Liver (tissue), 9 donors: Measurements from ENCODE around the gene BCL2. TPM values are rescaled to one million over a fixed set of nuclear protein-coding genes. Genes with fewer than 3 reads are reported as not detected.

Source experiments
- DNase-seq: peaks from one replicate; pipeline ENCODE4 v3.0.0-alpha.2; 2017; ENCODE audit warnings: low spot score
- H3K27ac ChIP-seq, 2 donors: one replicate each; pipeline ENCODE4 v1.7.0; 2013; ENCODE audit warnings: inconsistent platforms in 2 of 2, low read length in 2 of 2, control low read depth in 1 of 2, low read depth in 1 of 2, mild to moderate bottlenecking in 1 of 2
- H3K27me3 ChIP-seq, 4 donors: one replicate each; pipeline versions ENCODE4 v1.6.1 to v1.7.0; 2013; ENCODE audit warnings: low read length in 3 of 4, inconsistent platforms in 1 of 4, mild to moderate bottlenecking in 1 of 4, moderate library complexity in 1 of 4; ENCODE audit not compliant: control insufficient read depth in 4 of 4, insufficient read depth in 4 of 4
- H3K36me3 ChIP-seq, 4 donors: one replicate each; pipeline versions ENCODE4 v1.6.1 to v1.7.0; 2013; ENCODE audit warnings: low read length in 3 of 4, mild to moderate bottlenecking in 3 of 4, low read depth in 1 of 4, moderate library complexity in 1 of 4; ENCODE audit not compliant: control insufficient read depth in 4 of 4, insufficient read depth in 3 of 4
- H3K4me1 ChIP-seq, 4 donors: one replicate each; pipeline versions ENCODE4 v1.6.1 to v1.7.0; 2013; ENCODE audit warnings: low read length in 3 of 4, mild to moderate bottlenecking in 3 of 4, moderate library complexity in 1 of 4; ENCODE audit not compliant: control insufficient read depth in 4 of 4, insufficient read depth in 4 of 4
- H3K4me3 ChIP-seq, 3 donors: one replicate each; pipeline versions ENCODE4 v1.6.1 to v1.7.0; 2013; ENCODE audit warnings: low read length in 3 of 3, control low read depth in 1 of 3, low read depth in 1 of 3, mild to moderate bottlenecking in 1 of 3
- H3K9ac ChIP-seq, 2 donors: one replicate each; pipeline ENCODE4 v1.7.0; 2013; ENCODE audit warnings: low read length in 2 of 2, mild to moderate bottlenecking in 2 of 2, moderate library complexity in 2 of 2, control low read depth in 1 of 2, low read depth in 1 of 2
- H3K9me3 ChIP-seq, 4 donors: one replicate each; pipeline versions ENCODE4 v1.6.1 to v1.7.0; 2013; ENCODE audit warnings: low read length in 3 of 4; ENCODE audit not compliant: control insufficient read depth in 4 of 4
- CTCF ChIP-seq: fragments of 150-350 bp; IDR thresholded peaks from 2 replicates; pipeline ENCODE4 v1.5.1; 2017; ENCODE audit warnings: improper control_type of control experiment, low read depth, low read length; ENCODE audit not compliant: missing input control
- EGR1 ChIP-seq, 2 donors: IDR thresholded peaks; 2 replicates each; pipeline ENCODE4 v1.6.1; 2016 to 2018; ENCODE audit warnings: antibody characterized with exemption in 2 of 2, low read depth in 2 of 2
- FOXA1 ChIP-seq: IDR thresholded peaks from 2 replicates; pipeline ENCODE4 v1.6.1; 2016; ENCODE audit warnings: antibody characterized with exemption
- FOXA2 ChIP-seq: IDR thresholded peaks from 2 replicates; pipeline ENCODE4 v1.6.1; 2016; ENCODE audit warnings: antibody characterized with exemption
- GABPA ChIP-seq, 2 donors: IDR thresholded peaks in 1 of 2; conservative IDR thresholded peaks in 1 of 2; 2 replicates each; pipeline ENCODE4 v1.6.1; 2016; ENCODE audit warnings: antibody characterized with exemption in 2 of 2, mild to moderate bottlenecking in 1 of 2, moderate library complexity in 1 of 2
- HNF4A ChIP-seq, 2 donors: conservative IDR thresholded peaks; 2 replicates each; pipeline ENCODE4 v1.6.1; 2016; ENCODE audit warnings: antibody characterized with exemption in 2 of 2, mild to moderate bottlenecking in 2 of 2
- HNF4G ChIP-seq: IDR thresholded peaks from 2 replicates; pipeline ENCODE4 v1.6.1; 2016; ENCODE audit warnings: antibody characterized with exemption
- JUND ChIP-seq, 2 donors: IDR thresholded peaks; 2 replicates each; pipeline ENCODE4 v1.6.1; 2016; ENCODE audit warnings: antibody characterized with exemption in 2 of 2
- MAX ChIP-seq: IDR thresholded peaks from 2 replicates; pipeline ENCODE4 v1.6.1; 2016; ENCODE audit warnings: antibody characterized with exemption
- NR2F2 ChIP-seq: IDR thresholded peaks from 2 replicates; pipeline ENCODE4 v1.6.1; 2016; ENCODE audit warnings: antibody characterized with exemption
- RAD21 ChIP-seq, 2 donors: IDR thresholded peaks; 2 replicates each; pipeline ENCODE4 v1.6.1; 2016; ENCODE audit warnings: antibody characterized with exemption in 2 of 2, mild to moderate bottlenecking in 2 of 2
- RXRA ChIP-seq, 2 donors: IDR thresholded peaks; 2 replicates each; pipeline ENCODE4 v1.6.1; 2017 to 2018; ENCODE audit warnings: antibody characterized with exemption in 2 of 2, mild to moderate bottlenecking in 1 of 2
- SP1 ChIP-seq: IDR thresholded peaks from 2 replicates; pipeline ENCODE4 v1.6.1; 2018; ENCODE audit warnings: antibody characterized with exemption, mild to moderate bottlenecking
- TAF1 ChIP-seq: conservative IDR thresholded peaks from 2 replicates; pipeline ENCODE4 v1.6.1; 2016; ENCODE audit warnings: antibody characterized with exemption, mild to moderate bottlenecking
- YY1 ChIP-seq: IDR thresholded peaks from 2 replicates; pipeline ENCODE4 v1.6.1; 2016; ENCODE audit warnings: antibody characterized with exemption, mild to moderate bottlenecking
- ZBTB33 ChIP-seq: IDR thresholded peaks from 2 replicates; pipeline ENCODE4 v1.6.1; 2016; ENCODE audit warnings: antibody characterized with exemption
- WGBS: extraction: QIAGEN DNeasy Blood & Tissue Kit; methylation state at CpG from one replicate; pipeline ENCODE4 v1.1.7; 2013; 5-methylcytosine and 5-hydroxymethylcytosine counted together
- polyA plus RNA-seq, 2 donors: library from polyadenylated mRNA; stranded (reverse) in 1 of 2; unstranded in 1 of 2; fragments of 200-250 nt in 1 of 2; fragments of >200 nt in 1 of 2; fragmentation: Nextera tagmentation in 1 of 2; extraction: Ambion mirVana in 1 of 2; gene quantifications; one replicate each; pipeline versions ENCODE4 v1.2.1 to v1.2.3, GENCODE V29; 2013 to 2015
- total RNA-seq, 2 donors: library from RNA; depleted of rRNA; stranded (reverse); fragments of >200 nt; gene quantifications; one replicate each; pipeline ENCODE4 v1.2.3, GENCODE V29; 2014
- TF ChIP-seq, protein P1 (sequence below): IDR thresholded peaks from 2 replicates; pipeline ENCODE4 v1.6.1; 2016; ENCODE audit warnings: antibody characterized with exemption, mild to moderate bottlenecking
- TF ChIP-seq, protein P2 (sequence below): IDR thresholded peaks from 2 replicates; pipeline ENCODE4 v1.6.1; 2016; ENCODE audit warnings: antibody characterized with exemption
- donor health status: healthy.
- donor health status: healthy.
- donor health status: healthy.
- donor health status: healthy.
- donor health status: healthy.

Gene BCL2
- total and polyA plus RNA-seq, 4 donors = 0.40 to 3.9 (median 1.4) TPM

DNA sequence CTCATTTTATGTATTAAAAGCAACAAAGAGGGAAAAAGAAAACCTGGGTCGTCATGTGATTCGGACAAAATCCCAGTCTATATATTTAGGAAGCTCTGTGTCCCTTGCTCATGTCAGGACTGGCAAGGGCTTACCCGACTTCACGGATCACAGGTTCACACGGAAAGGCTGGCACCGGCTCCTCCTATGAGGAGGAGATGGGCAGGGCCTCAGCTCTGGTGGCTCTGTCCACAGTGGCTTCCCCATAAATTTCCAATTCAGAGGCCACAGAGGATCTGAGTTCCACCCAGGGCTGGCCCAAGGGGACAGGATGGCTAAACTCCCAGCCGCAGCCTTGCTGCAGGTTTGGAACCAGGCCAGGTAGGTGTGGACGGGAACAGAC lies 186.8 kb downstream of the BCL2 start:
- peak overlapping the region in 1 of 3 donors; percentile 32 for H3K4me3 ChIP-seq

More for the DNA sequence above, 186.8 kb downstream of the BCL2 start:
- TF ChIP-seq TAF1 = peak; percentile 61
- peak in 1 of 2 donors; percentile 23 for TF ChIP-seq RXRA (IDR thresholded peaks at IDR 0.05)
- TF ChIP-seq FOXA2 = no peak
- TF ChIP-seq HNF4G = no peak
- TF ChIP-seq CTCF = no peak
- TF ChIP-seq FOXA1 = no peak
- TF ChIP-seq, protein P1, sequence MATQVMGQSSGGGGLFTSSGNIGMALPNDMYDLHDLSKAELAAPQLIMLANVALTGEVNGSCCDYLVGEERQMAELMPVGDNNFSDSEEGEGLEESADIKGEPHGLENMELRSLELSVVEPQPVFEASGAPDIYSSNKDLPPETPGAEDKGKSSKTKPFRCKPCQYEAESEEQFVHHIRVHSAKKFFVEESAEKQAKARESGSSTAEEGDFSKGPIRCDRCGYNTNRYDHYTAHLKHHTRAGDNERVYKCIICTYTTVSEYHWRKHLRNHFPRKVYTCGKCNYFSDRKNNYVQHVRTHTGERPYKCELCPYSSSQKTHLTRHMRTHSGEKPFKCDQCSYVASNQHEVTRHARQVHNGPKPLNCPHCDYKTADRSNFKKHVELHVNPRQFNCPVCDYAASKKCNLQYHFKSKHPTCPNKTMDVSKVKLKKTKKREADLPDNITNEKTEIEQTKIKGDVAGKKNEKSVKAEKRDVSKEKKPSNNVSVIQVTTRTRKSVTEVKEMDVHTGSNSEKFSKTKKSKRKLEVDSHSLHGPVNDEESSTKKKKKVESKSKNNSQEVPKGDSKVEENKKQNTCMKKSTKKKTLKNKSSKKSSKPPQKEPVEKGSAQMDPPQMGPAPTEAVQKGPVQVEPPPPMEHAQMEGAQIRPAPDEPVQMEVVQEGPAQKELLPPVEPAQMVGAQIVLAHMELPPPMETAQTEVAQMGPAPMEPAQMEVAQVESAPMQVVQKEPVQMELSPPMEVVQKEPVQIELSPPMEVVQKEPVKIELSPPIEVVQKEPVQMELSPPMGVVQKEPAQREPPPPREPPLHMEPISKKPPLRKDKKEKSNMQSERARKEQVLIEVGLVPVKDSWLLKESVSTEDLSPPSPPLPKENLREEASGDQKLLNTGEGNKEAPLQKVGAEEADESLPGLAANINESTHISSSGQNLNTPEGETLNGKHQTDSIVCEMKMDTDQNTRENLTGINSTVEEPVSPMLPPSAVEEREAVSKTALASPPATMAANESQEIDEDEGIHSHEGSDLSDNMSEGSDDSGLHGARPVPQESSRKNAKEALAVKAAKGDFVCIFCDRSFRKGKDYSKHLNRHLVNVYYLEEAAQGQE = peak; percentile 76
- TF ChIP-seq MAX = no peak
- TF ChIP-seq GABPA (IDR thresholded peaks at IDR 0.05 in 1 of 2, conservative IDR thresholded peaks at IDR 0.05 in 1 of 2) = no peak
- peak; percentile 64 for TF ChIP-seq YY1
- TF ChIP-seq SP1 = peak; percentile 59
- TF ChIP-seq HNF4A (conservative IDR thresholded peaks at IDR 0.05) = peak; percentile 3 to 17
- TF ChIP-seq JUND (IDR thresholded peaks at IDR 0.05) = peak in 1 of 2 donors; percentile 8
- peak; percentile 12 to 39 for TF ChIP-seq RAD21 (IDR thresholded peaks at IDR 0.05)
- no peak for TF ChIP-seq EGR1 (IDR thresholded peaks at IDR 0.05; ENCODE audit: low read depth in 2 of 2)
- no peak for TF ChIP-seq NR2F2
- TF ChIP-seq, protein P2, sequence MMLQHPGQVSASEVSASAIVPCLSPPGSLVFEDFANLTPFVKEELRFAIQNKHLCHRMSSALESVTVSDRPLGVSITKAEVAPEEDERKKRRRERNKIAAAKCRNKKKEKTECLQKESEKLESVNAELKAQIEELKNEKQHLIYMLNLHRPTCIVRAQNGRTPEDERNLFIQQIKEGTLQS = no peak
- no peak for TF ChIP-seq ZBTB33
- H3K36me3 ChIP-seq = no peaks in the 10 kb centered on the region
- H3K9me3 ChIP-seq = no peaks in the 10 kb centered on the region
- peak overlapping the region; percentile 42 to 72 for H3K27ac ChIP-seq
- H3K9ac ChIP-seq = peak overlapping the region; percentile 33 to 80
- H3K4me1 ChIP-seq = peaks cover 0 to 20% (median 15%) of the 10 kb centered on the region in 4 donors
- 26% methylated on average over 8 of the region's 8 CpGs for WGBS
- DNase-seq = no peak
- H3K27me3 ChIP-seq = no peaks in the 10 kb centered on the region
